ENCODE measurements around the gene PDIA3.

PDIA3 gene

DNA sequence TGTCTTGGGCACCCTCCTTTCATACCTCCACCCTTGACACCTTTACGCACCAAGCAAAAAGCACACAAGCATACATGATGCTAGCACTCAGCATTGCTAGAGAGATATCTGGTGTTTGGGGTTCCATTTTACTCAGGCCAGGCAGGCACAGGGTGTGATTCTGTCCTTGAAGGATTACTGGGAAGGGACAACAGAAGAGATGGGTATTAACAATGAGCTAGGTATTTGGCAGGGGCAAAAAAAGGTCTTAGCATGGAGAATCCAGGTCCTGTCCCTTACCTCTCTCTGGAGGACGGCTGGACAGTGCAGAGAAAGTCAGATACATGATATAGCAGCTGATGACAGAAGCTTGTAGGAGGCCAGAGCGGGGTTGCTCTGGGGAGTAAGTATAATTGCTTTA is 50.3 kb downstream of the PDIA3 start:
- Histone ChIP-seq H4K20me1 (ENCODE audit: insufficient read depth, low read length) (peaks cover 37% of the 10 kb centered on the region), H3K9ac (ENCODE audit: low read depth, low read length) (no peak overlapping the region), H3K9me3 (ENCODE audit: insufficient read depth, low read length, severe bottlenecking) (no peaks in the 10 kb centered on the region), H3K36me3 (ENCODE audit: insufficient read depth, low read length) (peaks cover 75% of the 10 kb centered on the region), H2AFZ (ENCODE audit: low read depth, low read length) (no peak overlapping the region), H3K4me3 (ENCODE audit: low read depth in 1 of 2, low read length in 2 of 2) (no peak overlapping the region), H3K4me1 (ENCODE audit: insufficient read depth, low read length) (peaks cover 43% of the 10 kb centered on the region), H3K27me3 (ENCODE audit: insufficient read depth, low read length, poor library complexity) (no peaks in the 10 kb centered on the region), H3K4me2 (ENCODE audit: insufficient read depth, low read length) (no peak overlapping the region), H3K27ac (ENCODE audit: low read length) (no peak overlapping the region), H3K79me2 (ENCODE audit: insufficient read depth, low read length) (peaks cover 48% of the 10 kb centered on the region)
- TF ChIP-seq, protein P1, sequence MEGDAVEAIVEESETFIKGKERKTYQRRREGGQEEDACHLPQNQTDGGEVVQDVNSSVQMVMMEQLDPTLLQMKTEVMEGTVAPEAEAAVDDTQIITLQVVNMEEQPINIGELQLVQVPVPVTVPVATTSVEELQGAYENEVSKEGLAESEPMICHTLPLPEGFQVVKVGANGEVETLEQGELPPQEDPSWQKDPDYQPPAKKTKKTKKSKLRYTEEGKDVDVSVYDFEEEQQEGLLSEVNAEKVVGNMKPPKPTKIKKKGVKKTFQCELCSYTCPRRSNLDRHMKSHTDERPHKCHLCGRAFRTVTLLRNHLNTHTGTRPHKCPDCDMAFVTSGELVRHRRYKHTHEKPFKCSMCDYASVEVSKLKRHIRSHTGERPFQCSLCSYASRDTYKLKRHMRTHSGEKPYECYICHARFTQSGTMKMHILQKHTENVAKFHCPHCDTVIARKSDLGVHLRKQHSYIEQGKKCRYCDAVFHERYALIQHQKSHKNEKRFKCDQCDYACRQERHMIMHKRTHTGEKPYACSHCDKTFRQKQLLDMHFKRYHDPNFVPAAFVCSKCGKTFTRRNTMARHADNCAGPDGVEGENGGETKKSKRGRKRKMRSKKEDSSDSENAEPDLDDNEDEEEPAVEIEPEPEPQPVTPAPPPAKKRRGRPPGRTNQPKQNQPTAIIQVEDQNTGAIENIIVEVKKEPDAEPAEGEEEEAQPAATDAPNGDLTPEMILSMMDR (IDR thresholded peaks at IDR 0.05; ENCODE audit: borderline replicate concordance, extremely low read depth, low read length, poor library complexity, severe bottlenecking) = no peak
- no peak for TF ChIP-seq EZH2 (IDR thresholded peaks at IDR 0.05; ENCODE audit: borderline replicate concordance, low read depth, low read length, severe bottlenecking)
- ATAC-seq (ENCODE audit: insufficient read depth, low read depth) (no peak), DNase-seq (no peak)

DNA sequence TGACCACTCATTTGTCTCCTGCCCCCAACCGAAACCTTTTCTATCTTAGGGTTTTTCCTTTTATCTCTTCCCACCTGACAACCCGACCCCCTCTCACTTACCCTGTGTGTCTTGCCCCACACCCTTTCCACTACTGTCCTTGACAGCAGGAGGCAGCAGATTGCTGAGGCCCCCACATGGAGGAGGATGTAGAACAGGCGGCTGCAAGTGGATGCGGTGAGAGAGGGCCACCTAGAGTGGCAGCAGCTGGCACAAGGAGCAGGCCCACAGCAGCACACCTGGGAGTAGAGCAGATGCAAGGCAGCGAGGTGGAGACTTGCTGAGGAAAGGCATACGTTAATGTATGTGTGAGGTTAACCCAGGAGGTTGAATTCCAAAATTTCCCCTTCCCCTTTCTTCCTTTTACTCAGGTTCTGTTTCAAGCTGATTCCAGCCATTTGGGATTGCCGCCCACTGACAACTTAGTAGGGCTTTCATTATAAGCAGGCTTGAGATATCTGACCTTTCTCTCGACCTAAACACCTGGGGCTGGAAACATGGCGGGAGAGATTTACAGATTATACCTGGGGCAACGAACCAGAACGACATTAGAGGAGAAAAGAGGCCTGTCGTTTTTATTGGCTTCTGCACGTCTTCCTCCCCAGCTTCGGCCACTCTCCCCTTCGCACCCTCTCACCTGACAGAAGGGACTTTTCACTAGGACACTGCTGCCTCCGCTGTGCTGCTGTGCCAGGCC is 53.1 kb downstream of the PDIA3 start:
- ATAC-seq (ENCODE audit: insufficient read depth, low read depth) (no peak), DNase-seq (no peak)
- Histone ChIP-seq H4K20me1 (ENCODE audit: insufficient read depth, low read length) (peaks cover 16% of the 10 kb centered on the region), H3K4me3 (ENCODE audit: low read depth in 1 of 2, low read length in 2 of 2) (no peak overlapping the region), H3K9ac (ENCODE audit: low read depth, low read length) (peak overlapping the region; percentile 73; the same call in 1 of the 2 replicates), H3K36me3 (ENCODE audit: insufficient read depth, low read length) (peaks cover 70% of the 10 kb centered on the region), H3K27ac (ENCODE audit: low read length) (peak overlapping the region; percentile 96), H3K79me2 (ENCODE audit: insufficient read depth, low read length) (peaks cover 35% of the 10 kb centered on the region), H3K4me1 (ENCODE audit: insufficient read depth, low read length) (peaks cover 32% of the 10 kb centered on the region), H2AFZ (ENCODE audit: low read depth, low read length) (no peak overlapping the region), H3K27me3 (ENCODE audit: insufficient read depth, low read length, poor library complexity) (no peaks in the 10 kb centered on the region), H3K4me2 (ENCODE audit: insufficient read depth, low read length) (peak overlapping the region; percentile 77; the same call in 1 of the 2 replicates), H3K9me3 (ENCODE audit: insufficient read depth, low read length, severe bottlenecking) (no peaks in the 10 kb centered on the region)
- TF ChIP-seq, protein P1 (IDR thresholded peaks at IDR 0.05; ENCODE audit: borderline replicate concordance, extremely low read depth, low read length, poor library complexity, severe bottlenecking) = peak; percentile 14
- TF ChIP-seq EZH2 (IDR thresholded peaks at IDR 0.05; ENCODE audit: borderline replicate concordance, low read depth, low read length, severe bottlenecking) = no peak

DNA sequence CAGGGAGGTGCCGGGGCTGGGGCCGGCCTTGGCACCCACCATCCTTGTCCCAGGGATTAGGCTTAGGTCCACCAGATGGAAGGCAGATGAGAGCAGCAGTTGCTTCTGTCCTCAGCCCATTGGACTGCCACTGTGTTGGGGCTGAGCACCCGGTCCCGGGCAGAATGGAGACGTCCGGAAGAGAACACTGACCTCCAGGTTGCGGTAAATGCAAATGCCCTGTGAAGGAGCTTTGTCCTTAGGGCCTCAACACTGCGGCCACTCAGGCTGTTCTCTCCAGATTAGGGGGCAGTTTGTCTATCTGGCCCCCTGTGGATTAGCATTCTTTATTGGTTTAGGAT is 53.7 kb downstream of the PDIA3 start, which contains the start of gene SERINC4:
SERINC4 (minus strand) TSS at position 276 of the 341 bp plus-strand sequence; CDS start at position 42, 234 bp downstream.
- ATAC-seq (ENCODE audit: insufficient read depth, low read depth) (no peak), DNase-seq (no peak)
- Histone ChIP-seq H4K20me1 (ENCODE audit: insufficient read depth, low read length) (peaks cover 10% of the 10 kb centered on the region), H3K27me3 (ENCODE audit: insufficient read depth, low read length, poor library complexity) (no peaks in the 10 kb centered on the region), H3K9me3 (ENCODE audit: insufficient read depth, low read length, severe bottlenecking) (no peaks in the 10 kb centered on the region), H3K79me2 (ENCODE audit: insufficient read depth, low read length) (peaks cover 29% of the 10 kb centered on the region), H3K4me1 (ENCODE audit: insufficient read depth, low read length) (peaks cover 26% of the 10 kb centered on the region), H3K4me2 (ENCODE audit: insufficient read depth, low read length) (peak within 1 kb of the TSS; percentile 77), H2AFZ (ENCODE audit: low read depth, low read length) (peak within 1 kb of the TSS; percentile 94), H3K9ac (ENCODE audit: low read depth, low read length) (peak within 1 kb of the TSS; percentile 73), H3K36me3 (ENCODE audit: insufficient read depth, low read length) (peaks cover 70% of the 10 kb centered on the region), H3K4me3 (ENCODE audit: low read depth in 1 of 2, low read length in 2 of 2) (peak within 1 kb of the TSS; percentile 67 to 88), H3K27ac (ENCODE audit: low read length) (peak within 1 kb of the TSS; percentile 96)
- TF ChIP-seq, protein P1 (IDR thresholded peaks at IDR 0.05; ENCODE audit: borderline replicate concordance, extremely low read depth, low read length, poor library complexity, severe bottlenecking) = no peak
- no peak for TF ChIP-seq EZH2 (IDR thresholded peaks at IDR 0.05; ENCODE audit: borderline replicate concordance, low read depth, low read length, severe bottlenecking)

Measured in DND-41 (cell line).